Left hindlimb (tissue), 1 donor: ENCODE results near the gene SUV39H2.
"Not testable (repeated sequence)": the region's sequence is repeated elsewhere in the genome, so short reads cannot be mapped to it uniquely, and the experiment has no call there.

Experiments
- DNase-seq: peaks from one replicate; pipeline ENCODE4 v3.0.0-alpha.2; 2018

Gene SUV39H2, protein sequence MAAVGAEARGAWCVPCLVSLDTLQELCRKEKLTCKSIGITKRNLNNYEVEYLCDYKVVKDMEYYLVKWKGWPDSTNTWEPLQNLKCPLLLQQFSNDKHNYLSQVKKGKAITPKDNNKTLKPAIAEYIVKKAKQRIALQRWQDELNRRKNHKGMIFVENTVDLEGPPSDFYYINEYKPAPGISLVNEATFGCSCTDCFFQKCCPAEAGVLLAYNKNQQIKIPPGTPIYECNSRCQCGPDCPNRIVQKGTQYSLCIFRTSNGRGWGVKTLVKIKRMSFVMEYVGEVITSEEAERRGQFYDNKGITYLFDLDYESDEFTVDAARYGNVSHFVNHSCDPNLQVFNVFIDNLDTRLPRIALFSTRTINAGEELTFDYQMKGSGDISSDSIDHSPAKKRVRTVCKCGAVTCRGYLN

DNA sequence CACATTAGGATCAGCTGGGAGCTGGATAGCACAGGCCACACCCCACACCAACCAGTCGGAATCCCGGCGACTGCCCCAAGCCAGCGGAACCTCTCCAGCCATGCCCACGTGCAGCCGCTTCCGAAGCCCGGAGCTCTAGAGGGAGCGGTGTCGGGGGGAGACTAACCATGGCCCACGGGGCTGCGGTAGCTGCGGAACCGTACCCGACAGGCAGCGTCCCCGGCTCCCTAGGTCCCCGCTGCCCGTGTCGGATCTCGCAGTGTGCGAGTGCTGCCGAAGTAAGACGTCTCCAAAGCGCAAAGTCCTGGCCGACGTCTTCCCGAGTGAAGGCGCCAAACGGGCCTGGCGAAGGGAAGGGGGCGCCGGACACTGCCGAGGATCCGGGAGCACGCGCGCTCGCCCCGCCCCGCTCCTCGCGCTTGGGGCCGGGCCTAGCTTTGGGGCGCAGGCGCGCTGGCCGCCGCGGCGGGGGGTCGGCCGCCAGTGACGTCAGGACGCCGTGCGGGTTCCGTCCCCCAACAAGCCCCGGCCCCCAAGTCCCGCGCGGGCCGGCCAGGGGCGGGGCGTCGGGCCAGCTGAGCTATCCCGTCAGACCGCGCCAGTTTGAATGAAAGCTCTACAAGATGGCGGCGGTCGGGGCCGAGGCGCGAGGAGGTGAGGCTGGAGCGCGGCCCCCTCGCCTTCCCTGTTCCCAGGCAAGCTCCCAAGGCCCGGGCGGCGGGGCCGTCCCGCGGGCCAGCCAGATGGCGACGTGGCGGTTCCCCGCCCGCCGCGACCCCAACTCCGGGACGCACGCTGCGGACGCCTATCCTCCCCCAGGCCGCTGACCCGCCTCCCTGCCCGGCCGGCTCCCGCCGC, at the start of gene SUV39H2:
TSS of gene SUV39H2 (plus strand) at position 601 of the 858 bp plus-strand sequence. CDS start at position 624, 23 bp downstream.
- peak; percentile 98 for DNase-seq

DNA sequence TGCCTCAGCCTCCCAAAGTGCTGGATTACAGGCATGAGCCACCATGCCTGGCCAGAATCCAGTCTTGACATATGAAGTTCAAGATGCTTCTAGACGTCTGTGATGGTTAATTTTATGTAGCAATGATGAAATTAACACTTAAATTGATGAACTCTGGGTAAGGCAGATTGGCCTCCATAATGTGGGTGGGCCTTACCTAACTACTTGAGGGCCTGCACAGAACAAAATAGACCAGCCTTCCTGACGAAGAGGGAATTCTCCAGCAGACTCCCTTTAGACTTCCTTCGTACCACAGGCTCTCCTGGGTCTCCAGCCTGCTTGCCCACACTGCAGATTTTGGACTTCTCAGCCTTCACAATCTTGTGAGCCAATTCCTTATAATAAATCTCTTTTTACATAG, 45.6 kb upstream of the SUV39H2 start:
- DNase-seq: no peak

DNA sequence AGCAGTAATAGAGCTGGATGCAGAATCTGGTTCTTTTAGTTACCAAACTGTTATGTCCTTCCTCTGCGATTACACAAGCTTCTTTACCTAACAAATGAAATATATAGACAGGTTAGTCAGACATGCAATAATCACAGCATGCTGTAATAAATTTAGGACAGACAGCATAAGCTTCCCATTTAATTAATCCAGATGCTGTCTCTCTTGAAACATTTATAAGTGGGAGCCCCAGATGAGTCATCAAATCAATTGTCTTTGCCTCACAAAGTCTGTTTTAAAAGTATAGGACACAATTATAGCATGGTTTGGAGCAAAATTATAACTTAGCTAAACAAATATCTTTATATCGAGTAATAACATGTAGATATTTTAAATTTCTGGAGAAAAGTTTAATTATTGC, 42.5 kb upstream of the SUV39H2 start:
- no peak for DNase-seq

DNA sequence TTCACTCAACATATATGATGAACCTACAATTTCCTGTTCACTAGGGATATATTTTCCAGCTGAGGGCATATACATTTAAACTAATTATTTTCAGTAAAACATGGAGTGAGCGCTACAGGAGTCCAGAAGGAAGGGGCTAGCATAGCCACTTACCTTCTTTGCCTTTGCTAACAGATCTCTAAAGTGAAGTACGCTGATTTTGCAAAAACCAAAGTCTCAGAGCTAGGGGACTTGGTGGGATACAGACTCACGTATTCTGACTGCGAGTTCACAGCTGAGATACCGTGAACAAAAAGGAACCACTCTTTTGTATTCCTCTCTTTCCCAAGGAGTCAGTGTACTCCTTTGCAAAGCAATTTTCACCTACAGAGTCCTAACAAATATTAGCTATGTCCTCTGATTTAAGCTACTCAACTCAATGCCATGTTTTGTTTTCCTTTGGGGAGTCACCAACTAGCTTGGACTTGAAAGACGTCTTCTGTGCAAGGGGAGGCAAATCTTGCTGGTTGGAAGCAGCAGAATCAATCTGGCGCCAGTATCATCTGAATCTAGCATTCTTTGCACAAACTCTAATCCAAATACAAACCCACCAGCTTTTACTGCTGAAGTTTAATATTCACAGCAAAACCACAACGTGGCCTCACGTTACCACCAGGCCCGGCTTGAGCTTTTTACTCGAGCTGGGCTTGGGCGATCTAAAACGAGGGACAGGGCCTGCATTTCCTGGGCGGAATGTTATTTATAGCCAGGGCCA, 41.5 kb upstream of the SUV39H2 start:
- DNase-seq: no peak

DNA sequence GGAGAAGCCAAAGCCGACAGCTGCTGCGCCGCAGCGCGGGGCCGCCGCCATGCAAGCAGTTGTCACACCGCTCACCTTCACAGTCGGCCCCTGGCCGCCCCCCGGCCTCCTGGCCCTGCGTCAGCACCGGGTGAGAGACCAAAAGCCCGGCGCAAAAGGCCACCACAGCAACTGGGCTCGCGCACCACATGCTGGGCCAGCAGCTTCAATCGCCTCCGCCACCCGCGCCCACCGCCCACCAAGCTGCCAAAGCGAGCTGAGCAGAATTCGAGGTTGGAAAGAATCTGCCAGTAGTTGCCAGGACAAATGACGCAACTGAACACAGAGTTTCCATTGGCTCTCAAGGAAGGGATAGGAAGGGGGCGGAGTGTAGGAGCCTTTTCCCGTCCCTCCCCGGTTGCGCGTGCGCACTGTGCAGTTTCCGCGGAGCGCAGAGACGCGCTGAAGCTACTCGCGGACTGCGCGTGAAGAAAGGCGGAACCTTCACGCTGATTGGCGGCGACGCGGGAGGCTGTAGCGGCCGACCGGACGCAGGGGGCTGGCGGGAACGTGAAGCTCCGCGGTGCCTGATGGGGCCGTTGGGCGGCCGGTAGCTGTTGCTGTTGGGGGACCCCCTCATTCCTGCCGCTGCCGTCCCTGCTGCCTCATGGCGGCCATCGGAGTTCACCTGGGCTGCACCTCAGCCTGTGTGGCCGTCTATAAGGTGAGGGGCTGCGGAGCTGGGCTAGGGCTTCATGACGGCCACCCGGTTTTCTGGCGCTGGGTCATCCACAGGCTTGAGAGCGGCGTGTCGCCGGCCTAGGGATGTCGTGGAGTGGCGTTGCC, 40.7 kb upstream of the SUV39H2 start, which contains the start of the genes CDNF, HSPA14 and MSANTD7:
TSS of gene CDNF (minus strand) at position 281 of the 825 bp plus-strand sequence. CDS start at position 190, 91 bp downstream.
TSS of gene HSPA14 (plus strand) at position 550 of the 825 bp plus-strand sequence. CDS start at position 647, 97 bp downstream.
TSS of gene MSANTD7 (plus strand) at position 550 of the 825 bp plus-strand sequence. CDS start 3,979 bp downstream, outside the sequence.
- DNase-seq: peak; percentile 99

DNA sequence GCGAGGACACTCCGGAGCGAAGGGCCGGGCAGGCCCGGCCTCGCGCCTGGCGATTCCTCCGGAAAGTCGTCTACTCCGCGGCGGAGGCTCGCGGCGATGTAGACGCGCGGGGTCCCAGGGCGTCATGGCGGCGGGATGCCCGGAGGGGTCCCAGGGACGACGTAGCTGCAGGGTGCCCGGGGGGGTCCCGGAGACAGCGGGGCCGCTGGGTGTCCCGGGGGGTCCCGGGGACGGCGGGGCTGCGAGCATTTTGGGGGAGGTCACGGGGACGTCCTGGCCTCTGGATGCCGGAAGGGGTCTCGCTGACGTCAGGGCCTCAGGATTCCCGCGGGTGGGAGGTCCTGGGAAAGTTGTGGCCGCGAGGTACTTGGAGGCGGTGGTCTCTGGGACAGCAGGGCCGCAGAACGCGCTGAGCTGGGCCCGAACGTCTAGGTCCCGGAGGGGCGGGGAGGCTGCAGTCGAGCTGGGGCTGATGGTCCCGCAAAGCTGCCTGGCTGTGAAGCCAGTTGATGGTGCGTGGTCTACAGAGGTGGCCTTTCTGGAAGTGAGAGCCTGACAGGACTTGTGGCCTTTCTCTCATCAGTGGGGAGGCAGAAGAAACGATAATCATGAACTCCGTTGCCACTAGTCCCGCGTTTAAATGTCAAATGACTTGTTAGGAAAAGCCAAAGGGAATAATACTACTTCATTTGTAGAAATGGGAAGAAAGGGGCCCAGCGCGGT, 39.9 kb upstream of the SUV39H2 start:
- peak; percentile 67 for DNase-seq

DNA sequence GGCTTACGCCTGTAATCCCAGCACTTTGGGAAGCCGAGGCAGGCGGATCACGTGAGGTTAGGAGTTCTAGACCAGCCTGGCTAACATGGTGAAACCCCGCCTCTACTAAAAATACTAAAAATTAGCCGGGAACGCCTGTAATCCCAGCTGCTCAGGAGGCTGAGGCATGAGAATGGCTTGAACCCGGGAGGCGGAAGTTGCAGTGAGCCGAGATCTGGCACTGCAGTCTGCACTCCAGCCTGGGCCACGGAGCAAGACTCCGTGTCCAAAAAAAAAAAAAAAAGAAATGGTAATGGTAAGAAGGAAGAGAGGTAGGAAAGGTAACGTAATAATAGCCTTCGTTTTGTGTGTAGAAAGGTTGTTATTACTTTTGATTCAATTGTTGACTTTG, 39.4 kb upstream of the SUV39H2 start:
- no peak for DNase-seq

DNA sequence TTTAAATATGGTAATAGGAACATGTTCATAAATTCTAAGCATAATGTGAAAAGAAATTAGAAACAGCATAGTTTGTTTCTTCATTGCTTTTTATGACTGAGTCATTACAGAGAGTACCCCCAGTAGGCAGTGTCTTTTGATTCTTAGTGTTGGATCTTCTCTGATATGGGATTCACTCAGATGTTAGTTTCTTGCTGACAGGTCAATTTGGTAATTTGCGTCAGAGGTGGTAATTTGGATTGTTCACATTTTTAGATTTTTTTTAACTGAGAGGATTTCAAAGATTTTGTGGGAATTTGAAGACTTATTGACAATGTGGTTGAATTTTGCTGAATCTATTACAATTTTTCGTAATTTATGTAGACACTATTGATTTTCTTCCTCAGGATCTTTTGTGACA, 38.5 kb upstream of the SUV39H2 start:
- DNase-seq: no peak

DNA sequence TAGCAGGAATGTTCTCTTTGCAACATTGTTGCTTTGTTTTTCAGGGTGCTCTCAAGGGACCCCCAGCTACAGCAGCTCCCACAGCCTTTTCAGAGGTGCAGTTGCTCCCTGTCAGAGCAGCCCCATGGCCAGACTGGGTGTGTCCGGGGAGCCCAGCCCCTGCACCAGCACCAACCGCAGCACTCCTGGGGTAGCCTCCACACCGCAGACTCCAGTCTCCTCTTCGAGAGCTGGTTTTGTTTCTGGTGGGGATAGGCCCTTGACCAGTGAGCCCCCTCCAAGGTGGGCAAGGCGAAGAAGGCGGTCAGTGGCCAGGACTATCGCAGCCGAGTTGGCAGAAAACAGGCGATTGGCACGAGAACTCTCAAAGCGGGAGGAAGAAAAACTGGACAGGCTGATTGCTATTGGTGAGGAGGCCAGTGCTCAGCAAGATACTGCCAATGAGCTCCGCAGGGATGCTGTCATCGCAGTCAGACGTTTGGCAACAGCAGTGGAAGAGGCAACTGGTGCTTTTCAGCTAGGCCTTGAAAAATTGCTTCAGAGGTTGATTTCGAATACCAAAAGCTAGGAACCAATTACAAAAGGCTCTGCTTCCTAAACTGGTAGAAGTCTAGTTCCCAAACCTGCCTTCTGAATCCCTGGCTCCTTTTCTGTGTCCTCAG, 35.2 kb upstream of the SUV39H2 start:
- no peak for DNase-seq

DNA sequence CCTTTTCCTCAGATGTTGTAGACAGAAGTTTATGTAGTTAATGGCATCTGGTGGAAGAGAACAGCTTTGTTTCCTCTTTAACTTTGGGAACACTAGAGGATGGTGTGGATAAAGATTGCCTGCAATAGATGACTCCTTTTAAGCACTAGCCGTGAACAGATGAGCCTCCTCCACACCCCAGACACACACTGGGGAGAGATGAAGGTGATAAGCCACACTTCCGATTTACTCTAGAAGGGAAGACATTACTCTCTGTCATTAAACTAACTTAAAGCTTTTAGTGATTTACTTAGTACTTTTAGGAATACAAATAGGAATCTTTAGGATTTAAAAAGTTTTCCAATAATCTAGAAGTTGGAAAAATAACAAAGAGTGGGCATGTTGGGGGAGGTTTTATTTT, 33.7 kb upstream of the SUV39H2 start:
- no peak for DNase-seq

DNA sequence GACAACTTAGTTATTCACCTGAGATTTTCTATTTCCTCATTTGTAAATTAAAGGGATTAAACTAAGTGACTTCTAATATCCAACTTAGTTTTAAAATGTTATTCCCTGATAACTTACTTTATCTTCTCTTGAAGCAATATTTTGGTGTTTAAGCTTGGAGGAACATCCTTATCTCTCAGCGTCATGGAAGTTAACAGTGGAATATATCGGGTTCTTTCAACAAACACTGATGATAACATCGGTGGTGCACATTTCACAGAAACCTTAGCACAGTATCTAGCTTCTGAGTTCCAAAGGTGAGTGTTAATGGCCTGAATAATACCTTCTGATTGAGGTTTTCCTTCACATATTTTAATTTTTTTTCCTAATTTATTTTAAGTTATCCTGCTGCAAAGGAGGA, 26.4 kb upstream of the SUV39H2 start:
- no peak for DNase-seq

DNA sequence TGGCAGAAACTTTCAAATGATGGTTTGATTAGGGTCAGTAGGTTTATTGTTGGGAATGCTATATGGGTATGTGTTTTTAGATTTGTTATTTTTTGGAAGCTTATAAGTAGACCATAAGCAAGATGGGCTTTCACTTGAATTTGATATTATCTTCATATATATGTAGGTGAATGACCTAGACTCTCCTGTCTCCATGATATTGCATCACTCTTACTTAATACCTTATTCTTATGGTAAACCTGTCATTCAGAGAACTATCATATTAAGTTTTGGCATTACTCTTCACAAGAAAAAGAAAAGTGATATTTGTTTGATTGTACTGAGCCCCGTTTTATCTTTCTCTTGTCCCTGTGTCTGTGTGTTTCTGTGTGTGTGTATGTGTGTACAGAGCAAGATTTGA, 23.2 kb upstream of the SUV39H2 start:
- no peak for DNase-seq

DNA sequence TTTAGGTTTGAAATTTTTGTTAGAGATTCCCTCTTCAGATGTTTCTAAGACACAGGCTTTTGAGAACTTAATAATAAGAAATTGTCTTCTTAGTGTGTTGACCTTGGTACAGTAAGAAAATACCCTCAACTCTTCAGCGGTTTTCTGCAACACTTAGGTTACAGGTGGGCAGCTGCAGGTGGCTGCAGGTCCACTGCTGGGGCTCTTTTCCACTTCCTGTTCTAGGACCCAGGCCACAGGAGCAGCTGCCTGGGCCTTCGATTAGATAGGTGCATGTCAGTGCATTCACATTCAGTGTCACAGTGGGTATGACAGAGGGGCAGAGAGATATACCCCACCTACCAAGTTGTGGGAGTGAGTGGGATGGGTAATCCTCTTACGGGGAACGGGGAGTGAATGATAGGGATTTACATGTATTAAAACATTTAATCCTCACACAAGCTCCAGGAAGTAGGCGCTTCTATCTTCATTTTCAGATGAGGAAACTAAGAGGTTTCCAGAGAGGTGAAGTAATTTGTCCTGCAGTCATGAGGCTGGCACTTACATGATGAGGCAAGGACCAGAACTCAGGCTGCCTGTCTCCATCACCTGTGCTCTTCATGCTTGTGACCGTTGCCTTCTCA, 20.2 kb upstream of the SUV39H2 start:
- no peak for DNase-seq

DNA sequence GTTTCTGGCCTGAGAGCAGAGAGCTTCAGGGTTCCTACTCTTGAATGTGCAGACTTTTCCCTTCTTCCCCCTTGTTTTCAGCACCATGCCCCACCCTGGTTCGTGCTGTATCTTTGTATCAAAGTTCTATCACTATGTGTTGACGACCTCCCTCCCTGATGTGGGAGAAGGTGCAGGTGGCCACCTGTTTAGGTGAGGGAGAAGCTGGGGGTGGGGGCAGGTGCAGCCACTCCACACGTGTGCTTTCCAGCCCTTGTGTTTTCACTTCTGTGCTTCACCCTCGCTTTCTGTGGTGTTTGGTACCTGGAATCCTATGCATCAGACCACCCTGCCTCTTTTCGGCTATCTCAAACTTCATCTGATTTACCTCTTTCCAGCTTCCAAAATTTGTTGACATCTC, 19.6 kb upstream of the SUV39H2 start:
- DNase-seq: no peak

DNA sequence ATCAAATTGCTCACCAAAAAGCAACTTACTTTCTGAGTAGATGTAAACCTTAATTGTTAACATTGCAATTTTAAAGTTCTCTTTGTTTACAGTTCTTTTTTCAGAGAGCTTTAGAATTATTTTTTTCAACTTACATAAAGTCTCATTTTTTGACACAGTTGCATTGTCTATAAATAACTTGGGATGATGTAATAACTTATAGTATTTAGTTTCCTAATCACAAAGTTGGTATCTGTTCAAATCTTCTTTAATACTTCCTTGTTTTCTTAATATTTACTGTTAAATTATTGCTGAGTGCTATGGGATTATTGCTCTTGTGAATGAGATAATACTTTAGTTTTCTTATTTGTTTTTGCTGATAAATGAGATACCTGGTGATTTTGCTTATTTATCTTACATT, 18.9 kb upstream of the SUV39H2 start:
- DNase-seq: no peak

DNA sequence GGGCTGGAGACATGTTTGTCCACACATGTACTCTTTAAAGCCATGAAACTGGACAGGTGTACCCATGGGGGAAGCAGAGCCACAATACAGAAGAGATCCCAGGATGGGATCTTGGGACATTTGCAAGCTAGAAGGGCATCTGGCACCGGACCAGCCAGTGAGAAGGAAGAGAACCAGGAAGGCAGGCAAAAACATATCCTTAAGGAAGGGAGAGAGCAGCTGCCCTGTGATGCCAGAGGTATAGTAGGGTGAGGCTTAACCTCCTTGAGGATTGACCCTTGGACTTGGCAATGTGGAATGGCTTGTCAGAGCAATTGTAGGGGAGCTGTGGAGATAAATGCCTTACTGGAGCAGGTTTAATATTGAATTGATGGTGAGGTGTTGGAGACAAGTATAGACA, 17.9 kb upstream of the SUV39H2 start:
- DNase-seq: no peak

DNA sequence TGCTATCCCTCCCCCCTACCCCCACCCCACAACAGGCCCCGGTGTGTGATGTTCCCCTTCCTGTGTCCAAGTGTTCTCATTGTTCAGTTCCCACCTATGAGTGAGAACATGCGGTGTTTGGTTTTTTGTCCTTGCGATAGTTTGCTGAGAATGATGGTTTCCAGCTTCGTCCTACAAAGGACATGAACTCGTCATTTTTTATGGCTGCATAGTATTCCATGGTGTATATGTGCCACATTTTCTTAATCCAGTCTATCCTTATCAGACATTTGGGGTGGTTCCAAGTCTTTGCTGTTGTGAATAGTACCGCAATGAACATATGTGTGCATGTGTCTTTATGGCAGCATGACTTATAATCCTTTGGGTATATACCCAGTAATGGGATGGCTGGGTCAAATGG, 14.2 kb upstream of the SUV39H2 start:
- not testable (repeated sequence) for DNase-seq

DNA sequence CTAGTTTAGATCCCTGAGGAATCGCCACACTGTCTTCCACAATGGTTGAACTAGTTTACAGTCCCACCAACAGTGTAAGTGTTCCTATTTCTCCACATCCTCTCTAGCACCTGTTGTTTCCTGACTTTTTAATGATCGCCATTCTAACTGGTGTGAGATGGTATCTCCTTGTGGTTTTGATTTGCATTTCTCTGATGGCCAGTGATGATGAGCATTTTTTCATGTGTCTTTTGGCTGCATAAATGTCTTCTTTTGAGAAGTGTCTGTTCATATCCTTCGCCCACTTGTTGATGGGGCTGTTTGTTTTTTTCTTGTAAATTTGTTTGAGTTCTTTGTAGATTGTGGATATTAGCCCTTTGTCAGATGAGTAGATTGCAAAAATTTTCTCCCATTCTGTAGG, 13.8 kb upstream of the SUV39H2 start:
- DNase-seq: not testable (repeated sequence)

DNA sequence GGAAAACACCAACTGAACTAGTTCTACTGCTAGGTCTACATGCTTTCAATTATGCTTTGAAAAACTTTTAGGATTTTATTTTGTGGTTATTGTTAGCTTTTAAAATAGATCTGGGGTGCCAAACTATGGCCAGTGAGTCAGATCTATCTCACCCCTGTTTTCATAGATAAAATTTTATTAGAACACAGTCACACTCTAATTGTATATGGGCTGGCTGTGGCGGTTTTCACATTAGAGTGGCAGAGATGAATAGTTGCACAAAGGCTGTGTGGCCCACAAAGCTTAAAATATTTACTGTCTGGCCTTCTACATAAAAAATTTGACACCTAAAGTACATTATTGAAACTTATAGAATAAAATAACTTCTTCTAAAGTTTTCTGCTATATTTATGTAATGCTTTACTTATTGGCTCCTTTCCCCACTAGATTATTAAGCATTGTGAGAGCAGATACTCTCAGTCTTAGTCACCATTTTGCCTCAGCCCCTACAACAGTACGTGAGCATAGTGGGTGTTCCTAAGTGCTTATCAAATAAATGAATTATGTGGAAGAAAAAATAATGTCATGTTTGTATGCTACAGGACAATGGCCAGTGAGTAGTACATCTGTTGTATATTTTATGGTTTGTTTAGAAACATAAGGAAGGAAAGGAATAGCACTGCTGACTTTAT, 5.4 kb upstream of the SUV39H2 start:
- no peak for DNase-seq

DNA sequence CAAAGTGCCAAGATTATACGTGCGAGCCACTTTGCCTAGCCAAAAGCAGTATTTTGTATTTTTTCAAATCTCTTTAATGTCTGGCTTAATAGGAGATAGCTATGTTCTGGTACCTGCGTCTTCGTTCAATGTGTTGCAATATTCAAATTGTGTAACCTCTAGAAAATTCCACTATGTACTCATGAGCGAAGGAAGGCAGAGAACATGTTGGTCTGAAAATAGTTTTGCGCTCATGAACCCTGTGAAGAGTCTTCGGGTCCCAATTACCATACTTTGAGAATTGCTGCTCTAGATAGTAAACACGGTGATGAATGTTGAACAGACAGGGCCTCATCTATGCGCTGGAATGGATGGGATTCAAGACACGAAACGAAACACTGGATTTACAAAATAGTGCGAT, 2.7 kb upstream of the SUV39H2 start:
- DNase-seq: no peak
